A549 (cell line): ENCODE results near the gene CTBP1. TPM values are rescaled to one million over a fixed set of nuclear protein-coding genes. Genes with fewer than 3 reads are reported as not detected.

Experiments used
- ATAC-seq, 2 experiments: fragments of 200-7000 bp in 1 of 2; fragments of >200 bp in 1 of 2; cut with Nextera tagmentation in 1 of 2; cut with Tn5 transposase in 1 of 2; 3 replicates each; pipeline versions ENCODE4 v1.8.0 to v1.9.1; 2018 to 2020; ENCODE audit warnings: mild to moderate bottlenecking in 1 of 2, moderate library complexity in 1 of 2
- CTCF ChIA-PET: fragments of 300-600 bp; sonication (Branson Sonifier 250); formaldehyde crosslinking; extraction: SDS; loops from one replicate; lab custom pipeline; 2021; ENCODE audit warnings: antibody characterized with exemption, inconsistent platforms; lab: Yijun Ruan, JAX
- POLR2A ChIA-PET: fragments of 350-600 bp; formaldehyde crosslinking; extraction: SDS; loops from one replicate; lab custom pipeline; 2021; ENCODE audit warnings: antibody characterized with exemption, inconsistent platforms; lab: Yijun Ruan, JAX
- DNase-seq, 2 experiments: peaks; one replicate each; pipeline versions ENCODE4 v3.0.0 to v3.0.0-alpha.2; 2011 to 2016; ENCODE audit warnings: low read depth in 1 of 2, low spot score in 1 of 2
- FAIRE-seq: peaks from 2 replicates; lab custom pipeline; 2011; peaks lifted over from hg19 to GRCh38; lab: Jason Lieb, UNC
- H3K27ac ChIP-seq, 2 experiments: fragments of >200 bp; sonication (Bioruptor Twin); formaldehyde crosslinking; 3 replicates each; pipeline ENCODE4 v1.5.1; 2016 to 2017
- H3K4me1 ChIP-seq: fragments of >200 bp; sonication (Bioruptor Twin); formaldehyde crosslinking; 3 replicates; pipeline ENCODE4 v1.6.1; 2016
- H3K4me2 ChIP-seq: fragments of >200 bp; sonication (Bioruptor Twin); formaldehyde crosslinking; 3 replicates; pipeline ENCODE4 v1.6.1; 2016
- H3K4me3 ChIP-seq: fragments of >200 bp; sonication (Bioruptor Twin); formaldehyde crosslinking; 3 replicates; pipeline ENCODE4 v1.5.1; 2016
- H3K9me3 ChIP-seq: fragments of >200 bp; sonication (Bioruptor Twin); formaldehyde crosslinking; 3 replicates; pipeline ENCODE4 v1.6.1; 2016
- BCL3 ChIP-seq: fragments of >200 bp; sonication (Bioruptor Twin); formaldehyde crosslinking; IDR thresholded peaks from 3 replicates; pipeline ENCODE4 v1.6.1; 2016
- BHLHE40 ChIP-seq: IDR thresholded peaks from 2 replicates; pipeline ENCODE4 v1.6.1; 2012; ENCODE audit warnings: low read depth, low read length, inconsistent platforms
- CBX2 ChIP-seq: fragments of 200-600 bp; sonication (generic); IDR thresholded peaks from 2 replicates; pipeline ENCODE4 v1.6.1; 2016; ENCODE audit warnings: low read depth, mild to moderate bottlenecking, borderline replicate concordance
- CEBPB ChIP-seq, 2 experiments: fragments of >200 bp in 1 of 2; sonication (Bioruptor Twin) in 1 of 2; formaldehyde crosslinking in 1 of 2; IDR thresholded peaks; 2 replicates each; pipeline ENCODE4 v1.6.1; 2012 to 2016
- CHD2 ChIP-seq: fragments of 150-350 bp; IDR thresholded peaks from 2 replicates; pipeline ENCODE4 v1.6.1; 2014; ENCODE audit warnings: low read length; ENCODE audit not compliant: partially characterized antibody
- EHF ChIP-seq: fragments of 250-450 bp; sonication (Bioruptor Pico); IDR thresholded peaks from 2 replicates; pipeline ENCODE4 v1.5.0; 2020; ENCODE audit warnings: mild to moderate bottlenecking
- EHMT2 ChIP-seq: fragments of 200-600 bp; sonication (generic); IDR thresholded peaks from 2 replicates; pipeline ENCODE4 v1.6.1; 2016; ENCODE audit warnings: antibody characterized with exemption, low read depth, mild to moderate bottlenecking, moderate library complexity
- EP300 ChIP-seq, 2 experiments: fragments of >200 bp; sonication (Bioruptor Twin); formaldehyde crosslinking; IDR thresholded peaks; 2 replicates in 1 of 2; 3 replicates in 1 of 2; pipeline ENCODE4 v1.6.1; 2016 to 2017
- GATA3 ChIP-seq: IDR thresholded peaks from 2 replicates; pipeline ENCODE4 v1.6.1; 2012; ENCODE audit warnings: borderline replicate concordance
- HDAC2 ChIP-seq: fragments of 200-600 bp; sonication (generic); IDR thresholded peaks from 2 replicates; pipeline ENCODE4 v1.6.1; 2016
- HMGXB4 ChIP-seq: fragments of 250-450 bp; sonication (Bioruptor Pico); IDR thresholded peaks from 2 replicates; pipeline ENCODE4 v1.5.0; 2021; ENCODE audit warnings: mild to moderate bottlenecking, moderate library complexity, borderline replicate concordance
- HOXA7 ChIP-seq: fragments of 250-450 bp; sonication (Bioruptor Pico); IDR thresholded peaks from 2 replicates; pipeline ENCODE4 v1.5.0; 2020; ENCODE audit warnings: mild to moderate bottlenecking, moderate library complexity
- JUNB ChIP-seq: fragments of >200 bp; sonication (Bioruptor Twin); formaldehyde crosslinking; IDR thresholded peaks from 2 replicates; pipeline ENCODE4 v1.6.1; 2016
- KDM1A ChIP-seq: fragments of 200-600 bp; sonication (generic); IDR thresholded peaks from 2 replicates; pipeline ENCODE4 v1.6.1; 2016; ENCODE audit warnings: low read depth, mild to moderate bottlenecking
- KDM5A ChIP-seq: fragments of 200-600 bp; sonication (generic); IDR thresholded peaks from 2 replicates; pipeline ENCODE4 v1.6.1; 2016; ENCODE audit warnings: antibody characterized with exemption, mild to moderate bottlenecking
- MYC ChIP-seq: IDR thresholded peaks from 2 replicates; pipeline ENCODE4 v1.6.1; 2012; ENCODE audit warnings: mild to moderate bottlenecking, inconsistent platforms, low read length, improper control_type of control experiment, borderline replicate concordance
- NFE2L2 ChIP-seq: fragments of 150-350 bp; conservative IDR thresholded peaks from 2 replicates; pipeline ENCODE4 v1.6.1; 2014; ENCODE audit warnings: low read length
- NPAS2 ChIP-seq: fragments of 250-450 bp; sonication (Bioruptor Pico); IDR thresholded peaks from 2 replicates; pipeline ENCODE4 v1.8.0; 2022; ENCODE audit warnings: mild to moderate bottlenecking, moderate library complexity, borderline replicate concordance
- PBX3 ChIP-seq: IDR thresholded peaks from 2 replicates; pipeline ENCODE4 v1.6.1; 2012
- PHF8 ChIP-seq: fragments of 200-600 bp; sonication (generic); IDR thresholded peaks from 2 replicates; pipeline ENCODE4 v1.6.1; 2016; ENCODE audit warnings: low read depth, mild to moderate bottlenecking, antibody characterized with exemption, moderate library complexity, borderline replicate concordance
- POLR2A ChIP-seq: IDR thresholded peaks from 2 replicates; pipeline ENCODE4 v1.6.1; 2012; ENCODE audit warnings: mild to moderate bottlenecking, low read length
- RAD21 ChIP-seq, 2 experiments: fragments of >200 bp in 1 of 2; sonication (Bioruptor Twin) in 1 of 2; formaldehyde crosslinking in 1 of 2; IDR thresholded peaks in 1 of 2; conservative IDR thresholded peaks in 1 of 2; 2 replicates in 1 of 2; 3 replicates in 1 of 2; pipeline ENCODE4 v1.6.1; 2012 to 2018; ENCODE audit warnings: inconsistent platforms in 1 of 2
- RARB ChIP-seq: fragments of 250-450 bp; sonication (Bioruptor Pico); IDR thresholded peaks from 2 replicates; pipeline ENCODE4 v1.8.0; 2021; ENCODE audit warnings: mild to moderate bottlenecking, moderate library complexity
- RCOR1 ChIP-seq: fragments of 150-350 bp; IDR thresholded peaks from 2 replicates; pipeline ENCODE4 v1.6.1; 2014; ENCODE audit warnings: antibody characterized with exemption, low read length, low read depth
- RFX5 ChIP-seq: fragments of 450-650 bp; IDR thresholded peaks from 2 replicates; pipeline ENCODE4 v1.7.1; 2014; ENCODE audit warnings: antibody characterized with exemption, mild to moderate bottlenecking, moderate library complexity
- RNF2 ChIP-seq: fragments of 200-600 bp; sonication (generic); IDR thresholded peaks from 2 replicates; pipeline ENCODE4 v1.6.1; 2016; ENCODE audit warnings: low read depth, mild to moderate bottlenecking, antibody characterized with exemption, moderate library complexity, borderline replicate concordance
- TFCP2L1 ChIP-seq: fragments of 250-450 bp; sonication (Bioruptor Pico); IDR thresholded peaks from 2 replicates; pipeline ENCODE4 v1.5.0; 2021; ENCODE audit warnings: mild to moderate bottlenecking
- TP53 ChIP-seq: fragments of 250-450 bp; sonication (Bioruptor Pico); IDR thresholded peaks from 2 replicates; pipeline ENCODE4 v1.5.0; 2021; ENCODE audit warnings: mild to moderate bottlenecking, moderate library complexity
- ZC3H11A ChIP-seq: fragments of 450-650 bp; IDR thresholded peaks from 2 replicates; pipeline ENCODE4 v1.6.1; 2014; ENCODE audit warnings: antibody characterized with exemption, mild to moderate bottlenecking
- ZFP36 ChIP-seq: fragments of 450-650 bp; IDR thresholded peaks from 2 replicates; pipeline ENCODE4 v1.6.1; 2014; ENCODE audit warnings: borderline replicate concordance; ENCODE audit not compliant: partially characterized antibody
- ZSCAN20 ChIP-seq: fragments of 250-450 bp; sonication (Bioruptor Pico); IDR thresholded peaks from 2 replicates; pipeline ENCODE4 v1.8.0; 2022; ENCODE audit warnings: mild to moderate bottlenecking, moderate library complexity
- WGBS: methylation state at CpG from one replicate; pipeline ENCODE4 v1.1.6; 2017; ENCODE audit errors: missing lambda C conversion rate; 5-methylcytosine and 5-hydroxymethylcytosine counted together
- polyA plus RNA-seq, 4 experiments: library from polyadenylated mRNA; depleted of rRNA in 3 of 4; stranded (reverse); fragments of >200 nt; fragmentation: RNase III in 1 of 4; extraction: RNeasy Plus Mini Kit Qiagen cat#74134 plus additional on column Dnase treatment in 1 of 4; gene quantifications; 2 replicates in 3 of 4; 3 replicates in 1 of 4; pipeline ENCODE4 v1.2.3, GENCODE V29; 2011 to 2017

Gene CTBP1
- polyA plus RNA-seq, 2 of the 4 experiments (the other 2 are of a cell fraction), result 43.1 to 93.1 TPM

- no peak for TF ChIP-seq PBX3
- no peak for TF ChIP-seq NFE2L2
- TF ChIP-seq KDM1A, result no peak
- TF ChIP-seq HDAC2, result no peak
- no peak for TF ChIP-seq CHD2
- TF ChIP-seq, all 56 proteins: peak for 0
Observed at GRCh38 chr4:1265351-1265750, 16.4 kb upstream of the CTBP1 start (continued).

- TF ChIP-seq HDAC2 (no peak), NPAS2 (CRISPR knock-in tag) (no peak)
- Histone ChIP-seq H3K4me3 (no peak overlapping the region), H3K9me3 (peaks cover 3% of the 10 kb centered on the region; the same call in 1 of the 3 replicates), H3K27ac (no peak overlapping the region), H3K4me2 (no peak overlapping the region), H3K4me1 (no peaks in the 10 kb centered on the region)
- WGBS, result 90% methylated on average over 3 of the region's 3 CpGs
- FAIRE-seq (no peak), ATAC-seq (no peak), DNase-seq (no peak)
- ChIA-PET CTCF (no interaction called here), POLR2A (interaction anchor here (0.7 kb wide), 1 partner anchor 81 kb away, joined by 4 read pairs; no protein-coding TSS in a partner anchor)
Observed at GRCh38 chr4:1264942-1265341, 16.0 kb upstream of the CTBP1 start.

GRCh38 chr4:1261107-1261928 is 12.4 kb upstream of the CTBP1 start:
- CTCF ChIA-PET, result no interaction called here

GRCh38 chr4:1260418-1261106 is 11.6 kb upstream of the CTBP1 start:
- DNase-seq, result no peak
- CTCF ChIA-PET, result no interaction called here
- no peak for ATAC-seq
- POLR2A ChIA-PET, result no interaction called here
- TF ChIP-seq RARB (CRISPR knock-in tag) (no peak), KDM5A (no peak), GATA3 (no peak), BCL3 (no peak), CBX2 (no peak), CEBPB (IDR thresholded peaks at IDR 0.05) (no peak), ZSCAN20 (CRISPR knock-in tag) (no peak), MYC (no peak), TFCP2L1 (CRISPR knock-in tag) (no peak), BHLHE40 (no peak), PHF8 (no peak), EHF (CRISPR knock-in tag) (no peak), EP300 (IDR thresholded peaks at IDR 0.05) (no peak), HOXA7 (CRISPR knock-in tag) (no peak), HMGXB4 (CRISPR knock-in tag) (no peak), ZFP36 (no peak), ZC3H11A (no peak), POLR2A (no peak), RFX5 (no peak), EHMT2 (no peak)
- Histone ChIP-seq H3K4me1 (no peaks in the 10 kb centered on the region), H3K4me3 (no peak overlapping the region), H3K9me3 (peaks cover 10% of the 10 kb centered on the region; the same call in 2 of the 3 replicates), H3K27ac (no peak overlapping the region), H3K4me2 (no peak overlapping the region)
- 64% methylated on average over 17 of the region's 24 CpGs for WGBS
- FAIRE-seq, result no peak

More at GRCh38 chr4:1261107-1261928, 12.4 kb upstream of the CTBP1 start:
- H3K4me1 ChIP-seq, result no peaks in the 10 kb centered on the region
- no peak overlapping the region for H3K4me3 ChIP-seq
- no peak for FAIRE-seq
- TF ChIP-seq TP53 (CRISPR knock-in tag), result no peak
- TF ChIP-seq RAD21 (conservative IDR thresholded peaks at IDR 0.05 in 1 of 2, IDR thresholded peaks at IDR 0.05 in 1 of 2), result no peak
- TF ChIP-seq RCOR1, result no peak
- no peak for TF ChIP-seq JUNB
- no peak for TF ChIP-seq RNF2
- TF ChIP-seq EP300 (IDR thresholded peaks at IDR 0.05), result no peak
- TF ChIP-seq, all 56 proteins: peak for 0
- POLR2A ChIA-PET, result no interaction called here
- H3K27ac ChIP-seq, result no peak overlapping the region
- 64% methylated on average over 19 of the region's 21 CpGs for WGBS
- H3K4me2 ChIP-seq, result no peak overlapping the region
- DNase-seq (no peak), ATAC-seq (no peak)
- H3K9me3 ChIP-seq, result peaks cover 9% of the 10 kb centered on the region; the same call in 2 of the 3 replicates
